Activated T-cell treated with anti-CD3 and anti-CD28 coated beads, Interleukin-2, amount 50 U/mL, for 24 hours (primary cell): Measurements from ENCODE around the gene DET1.
"Not testable (repeated sequence)": the region's sequence is repeated elsewhere in the genome, so short reads cannot be mapped to it uniquely, and the experiment has no call there.

Experiments
- DNase-seq: peaks from one replicate; pipeline ENCODE4 v3.0.0-alpha.2; 2020
- H3K27ac Mint-ChIP-seq: 2 replicates; pipeline ENCODE4 v1.8.0; 2020; ENCODE audit warnings: mild to moderate bottlenecking, mixed read lengths
- H3K27me3 Mint-ChIP-seq: 2 replicates; pipeline ENCODE4 v1.8.0; 2020; ENCODE audit warnings: mixed read lengths
- H3K36me3 Mint-ChIP-seq: 2 replicates; pipeline ENCODE4 v1.8.0; 2020; ENCODE audit warnings: low read depth, mixed read lengths
- H3K4me1 Mint-ChIP-seq: 2 replicates; pipeline ENCODE4 v1.8.0; 2020; ENCODE audit warnings: low read depth, mixed read lengths
- H3K4me3 Mint-ChIP-seq: 2 replicates; pipeline ENCODE4 v1.8.0; 2020; ENCODE audit warnings: mild to moderate bottlenecking, moderate library complexity, mixed read lengths
- H3K9me3 Mint-ChIP-seq: 2 replicates; pipeline ENCODE4 v1.8.0; 2020; ENCODE audit warnings: mixed read lengths

Gene DET1

GRCh38 chr15:88493844-88494243 is 52.6 kb downstream of the DET1 start:
- no peaks in the 10 kb centered on the region for H3K27me3 Mint-ChIP-seq
- no peak for DNase-seq
- H3K27ac Mint-ChIP-seq = no peak overlapping the region
- H3K4me3 Mint-ChIP-seq = no peak overlapping the region
- H3K9me3 Mint-ChIP-seq = no peaks in the 10 kb centered on the region
- no peaks in the 10 kb centered on the region for H3K4me1 Mint-ChIP-seq
- no peaks in the 10 kb centered on the region for H3K36me3 Mint-ChIP-seq

- H3K9me3 Mint-ChIP-seq = no peaks in the 10 kb centered on the region
- no peak overlapping the region for H3K4me3 Mint-ChIP-seq
- no peaks in the 10 kb centered on the region for H3K36me3 Mint-ChIP-seq
- H3K27me3 Mint-ChIP-seq = no peaks in the 10 kb centered on the region
- no peak for DNase-seq
- no peak overlapping the region for H3K27ac Mint-ChIP-seq
- H3K4me1 Mint-ChIP-seq = no peaks in the 10 kb centered on the region
These were observed 55.3 kb downstream of the DET1 start for GRCh38 chr15:88491158-88491557.

GRCh38 chr15:88490036-88490435 is 56.4 kb downstream of the DET1 start:
- H3K4me3 Mint-ChIP-seq = no peak overlapping the region
- no peak overlapping the region for H3K27ac Mint-ChIP-seq
- no peak for DNase-seq
- no peaks in the 10 kb centered on the region for H3K36me3 Mint-ChIP-seq
- no peaks in the 10 kb centered on the region for H3K9me3 Mint-ChIP-seq
- no peaks in the 10 kb centered on the region for H3K27me3 Mint-ChIP-seq
- H3K4me1 Mint-ChIP-seq = no peaks in the 10 kb centered on the region

- no peak for DNase-seq
- no peaks in the 10 kb centered on the region for H3K36me3 Mint-ChIP-seq
- no peaks in the 10 kb centered on the region for H3K4me1 Mint-ChIP-seq
- no peaks in the 10 kb centered on the region for H3K9me3 Mint-ChIP-seq
- no peak overlapping the region for H3K4me3 Mint-ChIP-seq
- no peak overlapping the region for H3K27ac Mint-ChIP-seq
- H3K27me3 Mint-ChIP-seq = no peaks in the 10 kb centered on the region
These were observed 57.2 kb downstream of the DET1 start for GRCh38 chr15:88489321-88489720.

- DNase-seq = no peak
- Mint-ChIP-seq H3K27me3 (no peaks in the 10 kb centered on the region), H3K27ac (no peak overlapping the region), H3K36me3 (no peaks in the 10 kb centered on the region), H3K4me3 (no peak overlapping the region), H3K4me1 (no peaks in the 10 kb centered on the region), H3K9me3 (no peaks in the 10 kb centered on the region)
These were observed 58.5 kb downstream of the DET1 start for GRCh38 chr15:88487796-88488523.

- Mint-ChIP-seq H3K27ac (no peak overlapping the region), H3K9me3 (no peaks in the 10 kb centered on the region), H3K4me3 (no peak overlapping the region), H3K36me3 (no peaks in the 10 kb centered on the region), H3K27me3 (no peaks in the 10 kb centered on the region), H3K4me1 (no peaks in the 10 kb centered on the region)
- no peak for DNase-seq
These were observed 59.2 kb downstream of the DET1 start for GRCh38 chr15:88487178-88487795.

GRCh38 chr15:88484682-88485331 is 61.7 kb downstream of the DET1 start:
- no peak overlapping the region for H3K4me3 Mint-ChIP-seq
- no peaks in the 10 kb centered on the region for H3K9me3 Mint-ChIP-seq
- DNase-seq = no peak
- H3K4me1 Mint-ChIP-seq = no peaks in the 10 kb centered on the region
- H3K27me3 Mint-ChIP-seq = no peaks in the 10 kb centered on the region
- H3K36me3 Mint-ChIP-seq = peaks cover 15% of the 10 kb centered on the region
- no peak overlapping the region for H3K27ac Mint-ChIP-seq

GRCh38 chr15:88482263-88482662 is 64.2 kb downstream of the DET1 start:
- Mint-ChIP-seq H3K27me3 (no peaks in the 10 kb centered on the region), H3K4me1 (no peaks in the 10 kb centered on the region), H3K36me3 (peaks cover 39% of the 10 kb centered on the region), H3K27ac (no peak overlapping the region), H3K4me3 (no peak overlapping the region), H3K9me3 (no peaks in the 10 kb centered on the region)
- DNase-seq = no peak

GRCh38 chr15:88480981-88481380 is 65.5 kb downstream of the DET1 start:
- H3K9me3 Mint-ChIP-seq = no peaks in the 10 kb centered on the region
- no peaks in the 10 kb centered on the region for H3K27me3 Mint-ChIP-seq
- no peaks in the 10 kb centered on the region for H3K4me1 Mint-ChIP-seq
- peaks cover 52% of the 10 kb centered on the region for H3K36me3 Mint-ChIP-seq
- DNase-seq = no peak
- no peak overlapping the region for H3K27ac Mint-ChIP-seq
- H3K4me3 Mint-ChIP-seq = no peak overlapping the region

- H3K27ac Mint-ChIP-seq = no peak overlapping the region
- DNase-seq = no peak
- H3K4me1 Mint-ChIP-seq = no peaks in the 10 kb centered on the region
- peaks cover 69% of the 10 kb centered on the region for H3K36me3 Mint-ChIP-seq
- H3K9me3 Mint-ChIP-seq = no peaks in the 10 kb centered on the region
- no peaks in the 10 kb centered on the region for H3K27me3 Mint-ChIP-seq
- no peak overlapping the region for H3K4me3 Mint-ChIP-seq
These were observed 67.3 kb downstream of the DET1 start for GRCh38 chr15:88479169-88479568.

GRCh38 chr15:88477904-88478303 is 68.6 kb downstream of the DET1 start:
- peaks cover 81% of the 10 kb centered on the region for H3K36me3 Mint-ChIP-seq
- DNase-seq = no peak
- H3K4me1 Mint-ChIP-seq = no peaks in the 10 kb centered on the region
- no peaks in the 10 kb centered on the region for H3K9me3 Mint-ChIP-seq
- no peak overlapping the region for H3K27ac Mint-ChIP-seq
- no peak overlapping the region for H3K4me3 Mint-ChIP-seq
- H3K27me3 Mint-ChIP-seq = no peaks in the 10 kb centered on the region

GRCh38 chr15:88477126-88477525 is 69.4 kb downstream of the DET1 start:
- H3K9me3 Mint-ChIP-seq = no peaks in the 10 kb centered on the region
- peaks cover 89% of the 10 kb centered on the region for H3K36me3 Mint-ChIP-seq
- DNase-seq = no peak
- peaks cover 2% of the 10 kb centered on the region for H3K4me1 Mint-ChIP-seq
- H3K27me3 Mint-ChIP-seq = no peaks in the 10 kb centered on the region
- peak overlapping the region; percentile 41 for H3K27ac Mint-ChIP-seq
- H3K4me3 Mint-ChIP-seq = no peak overlapping the region

GRCh38 chr15:88476635-88477060 is 69.8 kb downstream of the DET1 start:
- peaks cover 92% of the 10 kb centered on the region for H3K36me3 Mint-ChIP-seq
- no peaks in the 10 kb centered on the region for H3K27me3 Mint-ChIP-seq
- H3K4me1 Mint-ChIP-seq = peaks cover 7% of the 10 kb centered on the region
- H3K9me3 Mint-ChIP-seq = no peaks in the 10 kb centered on the region
- no peak overlapping the region for H3K4me3 Mint-ChIP-seq
- no peak overlapping the region for H3K27ac Mint-ChIP-seq
- DNase-seq = no peak

- not testable (repeated sequence) for H3K4me3 Mint-ChIP-seq, H3K9me3 Mint-ChIP-seq, H3K27ac Mint-ChIP-seq, DNase-seq, H3K27me3 Mint-ChIP-seq, H3K4me1 Mint-ChIP-seq
- H3K36me3 Mint-ChIP-seq = peaks cover 71% of the 10 kb centered on the region
These were observed 72.7 kb downstream of the DET1 start for GRCh38 chr15:88473661-88474293.

- Mint-ChIP-seq H3K4me1 (peaks cover 8% of the 10 kb centered on the region), H3K27me3 (no peaks in the 10 kb centered on the region), H3K4me3 (no peak overlapping the region), H3K9me3 (no peaks in the 10 kb centered on the region), H3K27ac (peak overlapping the region; percentile 65), H3K36me3 (peaks cover 55% of the 10 kb centered on the region)
- no peak for DNase-seq
These were observed 74.3 kb downstream of the DET1 start for GRCh38 chr15:88472225-88472624.
